ENCODE data around the gene ZSCAN31.
"Not testable (repeated sequence)": the region's sequence is repeated elsewhere in the genome, so short reads cannot be mapped to it uniquely, and the experiment has no call there.

ZSCAN31 gene

GRCh38 chr6:28359562-28359961 is 23.6 kb upstream of the ZSCAN31 start:
- not testable (repeated sequence) for H3K27ac Mint-ChIP-seq
- peaks cover 31% of the 10 kb centered on the region for H3K4me1 Mint-ChIP-seq (ENCODE audit: low read depth)

GRCh38 chr6:28357036-28357435 is 21.1 kb upstream of the ZSCAN31 start:
- no peaks in the 10 kb centered on the region for H3K9me3 Mint-ChIP-seq
- peaks cover 53% of the 10 kb centered on the region for H3K4me1 Mint-ChIP-seq (ENCODE audit: low read depth)
- intact Hi-C loops (cut with micrococcal nuclease): loop anchor here (2.0 to 10.0 kb wide), 2 partner anchors 276 to 452 kb away; partner anchors contain the start of gene ZNF165
- peak overlapping the region; percentile 9 for H3K27ac Mint-ChIP-seq
- H3K27me3 Mint-ChIP-seq: no peaks in the 10 kb centered on the region
- peaks cover 29% of the 10 kb centered on the region for H3K36me3 Mint-ChIP-seq (ENCODE audit: low read depth)
- no peak overlapping the region for H3K4me3 Mint-ChIP-seq

More at GRCh38 chr6:28359562-28359961, 23.6 kb upstream of the ZSCAN31 start:
- intact Hi-C loops (cut with micrococcal nuclease): loop anchor here (10.0 kb wide), 1 partner anchor 455 kb away; no protein-coding TSS in a partner anchor
- peaks cover 45% of the 10 kb centered on the region for H3K36me3 Mint-ChIP-seq (ENCODE audit: low read depth)
- not testable (repeated sequence) for H3K4me3 Mint-ChIP-seq, H3K9me3 Mint-ChIP-seq, H3K27me3 Mint-ChIP-seq

DNA sequence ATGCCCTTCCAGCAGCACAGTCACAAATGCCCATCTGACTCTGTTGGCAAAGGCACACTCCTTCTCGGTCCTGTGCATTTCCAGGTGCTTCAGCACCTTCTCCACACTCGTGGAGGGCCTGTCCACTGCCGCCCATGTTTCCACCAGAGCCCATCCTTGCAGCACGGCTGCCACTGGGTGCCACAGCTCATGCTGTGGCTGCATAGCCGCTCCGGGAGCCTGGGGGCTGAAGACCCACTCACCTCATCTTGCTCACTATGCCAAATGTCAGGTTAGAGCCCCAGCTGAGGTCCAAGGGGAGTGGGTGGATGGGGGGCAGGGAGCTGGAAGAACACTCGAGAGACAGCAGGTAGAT is 20.7 kb upstream of the ZSCAN31 start:
- no peaks in the 10 kb centered on the region for H3K9me3 Mint-ChIP-seq
- H3K4me1 Mint-ChIP-seq (ENCODE audit: low read depth): peaks cover 55% of the 10 kb centered on the region
- H3K36me3 Mint-ChIP-seq (ENCODE audit: low read depth): peaks cover 25% of the 10 kb centered on the region
- H3K27me3 Mint-ChIP-seq: no peaks in the 10 kb centered on the region
- H3K4me3 Mint-ChIP-seq: no peak overlapping the region
- H3K27ac Mint-ChIP-seq: peak overlapping the region; percentile 87
- intact Hi-C loops (cut with micrococcal nuclease): loop anchor here (1.0 to 10.0 kb wide), 3 partner anchors 222 to 452 kb away; partner anchors contain the start of gene ZNF165

DNA sequence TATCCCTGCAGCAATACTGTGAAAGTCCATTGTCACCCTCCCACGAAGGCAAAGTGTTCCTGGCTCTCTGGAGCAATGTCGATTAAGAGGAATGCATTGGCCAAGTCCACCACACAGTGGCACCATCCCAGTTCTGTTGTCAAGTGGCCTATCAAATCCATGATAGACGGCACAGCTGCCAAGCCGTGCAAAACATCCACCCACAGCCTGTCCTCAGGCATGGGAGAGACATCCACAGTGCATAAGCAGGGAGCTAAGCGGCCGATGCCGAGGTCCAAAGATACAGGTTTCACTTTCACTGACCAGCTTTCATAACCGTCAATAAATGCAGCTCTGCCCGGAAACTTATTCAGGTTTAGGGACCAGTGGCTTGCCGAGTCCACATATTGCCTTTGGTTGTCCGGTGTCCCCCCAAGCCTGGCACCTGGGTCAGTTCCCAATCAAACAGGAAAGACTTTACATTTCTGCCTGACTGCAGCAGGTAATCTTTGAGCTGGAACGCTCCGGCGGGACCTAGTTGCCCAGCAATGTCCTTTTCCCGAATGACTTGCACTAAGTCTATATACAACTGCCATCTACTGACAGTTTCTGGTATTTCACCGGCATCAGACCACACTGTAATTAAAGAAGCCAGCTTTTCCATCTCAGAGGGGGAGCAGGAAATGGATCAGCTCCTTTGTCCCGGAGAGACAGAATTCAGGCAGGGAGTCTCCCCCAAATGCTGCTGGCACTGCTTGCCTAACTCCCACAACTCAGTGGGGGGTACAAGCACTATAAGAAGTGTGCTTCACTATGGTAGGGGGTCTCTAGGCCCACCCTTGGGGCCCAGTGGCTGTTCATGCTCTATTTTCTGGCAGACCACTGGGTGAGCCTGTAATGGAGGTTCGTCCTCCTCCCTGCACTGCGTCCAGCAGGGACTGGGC is 20.1 kb upstream of the ZSCAN31 start:
- H3K4me3 Mint-ChIP-seq: peak overlapping the region; percentile 82
- H3K9me3 Mint-ChIP-seq: no peaks in the 10 kb centered on the region
- no peaks in the 10 kb centered on the region for H3K27me3 Mint-ChIP-seq
- intact Hi-C loops (cut with micrococcal nuclease): loop anchor here (1.0 to 10.0 kb wide), 3 partner anchors 222 to 451 kb away; partner anchors contain the start of gene ZNF165
- H3K27ac Mint-ChIP-seq: peak overlapping the region; percentile 87
- H3K36me3 Mint-ChIP-seq (ENCODE audit: low read depth): peaks cover 19% of the 10 kb centered on the region
- peaks cover 62% of the 10 kb centered on the region for H3K4me1 Mint-ChIP-seq (ENCODE audit: low read depth)

DNA sequence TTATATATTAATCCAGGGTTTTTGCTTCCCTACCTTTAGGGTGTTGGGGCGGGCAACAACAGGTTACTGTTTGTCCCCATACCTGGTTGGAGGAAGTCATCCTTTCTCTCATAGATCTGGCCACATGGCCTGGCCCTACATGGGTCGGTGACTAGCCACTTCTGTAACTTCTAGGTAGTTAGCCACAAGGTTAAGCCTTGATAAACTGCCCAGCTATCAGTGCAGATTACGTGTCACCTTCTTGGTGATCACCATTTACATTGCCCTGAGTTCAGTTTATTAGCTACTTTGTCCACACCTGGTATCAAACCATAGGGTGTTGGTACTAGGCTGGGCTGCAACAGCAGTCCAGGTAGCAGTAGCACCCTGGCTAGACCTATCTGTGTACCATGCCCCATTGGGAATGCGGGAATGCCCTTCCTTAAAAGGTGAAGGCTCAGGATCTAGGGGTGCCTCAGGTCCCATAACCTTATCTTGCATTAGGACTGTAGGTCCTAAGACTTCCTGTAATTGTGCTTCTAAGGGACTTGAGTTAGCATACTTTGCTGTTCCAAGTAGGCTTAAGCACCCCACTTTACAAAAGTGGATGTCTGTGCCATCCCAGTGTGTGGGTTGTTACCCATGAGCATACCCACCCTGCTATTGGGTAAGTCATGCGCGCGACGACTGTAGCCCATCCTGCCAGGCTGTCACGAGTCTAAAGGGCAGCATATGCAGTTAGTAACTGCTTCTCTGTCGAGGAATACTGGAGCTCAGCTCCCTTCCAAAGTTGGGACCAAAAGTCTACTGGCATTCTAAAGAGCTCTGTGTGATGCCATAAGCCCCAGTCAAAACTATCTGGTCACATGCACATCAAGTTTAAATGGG is 19.0 kb upstream of the ZSCAN31 start:
- no peaks in the 10 kb centered on the region for H3K27me3 Mint-ChIP-seq
- peak overlapping the region; percentile 87 for H3K27ac Mint-ChIP-seq
- peak overlapping the region; percentile 82 for H3K4me3 Mint-ChIP-seq
- intact Hi-C loops (cut with micrococcal nuclease): loop anchor here (5.0 to 10.0 kb wide), 2 partner anchors 103 to 450 kb away; partner anchors contain the start of gene ZKSCAN4
- H3K4me1 Mint-ChIP-seq (ENCODE audit: low read depth): peaks cover 69% of the 10 kb centered on the region
- H3K36me3 Mint-ChIP-seq (ENCODE audit: low read depth): peaks cover 17% of the 10 kb centered on the region
- H3K9me3 Mint-ChIP-seq: no peaks in the 10 kb centered on the region

- H3K36me3 Mint-ChIP-seq (ENCODE audit: low read depth): peaks cover 15% of the 10 kb centered on the region
These were observed 18.2 kb upstream of the ZSCAN31 start for GRCh38 chr6:28353981-28354676.

GRCh38 chr6:28353356-28353755 is 17.4 kb upstream of the ZSCAN31 start:
- intact Hi-C loops (cut with micrococcal nuclease): loop anchor here (5.0 to 10.0 kb wide), 2 partner anchors 101 to 449 kb away; partner anchors contain the start of gene ZKSCAN4
- no peak overlapping the region for H3K4me3 Mint-ChIP-seq
- H3K36me3 Mint-ChIP-seq (ENCODE audit: low read depth): peaks cover 15% of the 10 kb centered on the region
- H3K27ac Mint-ChIP-seq: no peak overlapping the region
- peaks cover 75% of the 10 kb centered on the region for H3K4me1 Mint-ChIP-seq (ENCODE audit: low read depth)
- H3K9me3 Mint-ChIP-seq: no peaks in the 10 kb centered on the region
- H3K27me3 Mint-ChIP-seq: no peaks in the 10 kb centered on the region

More at GRCh38 chr6:28353981-28354676, 18.2 kb upstream of the ZSCAN31 start:
- Mint-ChIP-seq H3K4me1 (ENCODE audit: low read depth) (peaks cover 75% of the 10 kb centered on the region), H3K27ac (no peak overlapping the region), H3K9me3 (no peaks in the 10 kb centered on the region), H3K4me3 (no peak overlapping the region), H3K27me3 (no peaks in the 10 kb centered on the region)
- intact Hi-C loops (cut with micrococcal nuclease): loop anchor here (5.0 to 10.0 kb wide), 2 partner anchors 102 to 449 kb away; partner anchors contain the start of gene ZKSCAN4

GRCh38 chr6:28351493-28351925 is 15.6 kb upstream of the ZSCAN31 start:
- Mint-ChIP-seq H3K4me1 (ENCODE audit: low read depth) (peaks cover 63% of the 10 kb centered on the region), H3K27me3 (peaks cover 3% of the 10 kb centered on the region), H3K4me3 (peak overlapping the region; percentile 100), H3K36me3 (ENCODE audit: low read depth) (peaks cover 15% of the 10 kb centered on the region), H3K9me3 (no peaks in the 10 kb centered on the region), H3K27ac (peak overlapping the region; percentile 61)
- intact Hi-C loops (cut with micrococcal nuclease): loop anchor here (2.0 to 10.0 kb wide), 3 partner anchors 17 to 447 kb away; partner anchors contain the start of gene ZKSCAN4

DNA sequence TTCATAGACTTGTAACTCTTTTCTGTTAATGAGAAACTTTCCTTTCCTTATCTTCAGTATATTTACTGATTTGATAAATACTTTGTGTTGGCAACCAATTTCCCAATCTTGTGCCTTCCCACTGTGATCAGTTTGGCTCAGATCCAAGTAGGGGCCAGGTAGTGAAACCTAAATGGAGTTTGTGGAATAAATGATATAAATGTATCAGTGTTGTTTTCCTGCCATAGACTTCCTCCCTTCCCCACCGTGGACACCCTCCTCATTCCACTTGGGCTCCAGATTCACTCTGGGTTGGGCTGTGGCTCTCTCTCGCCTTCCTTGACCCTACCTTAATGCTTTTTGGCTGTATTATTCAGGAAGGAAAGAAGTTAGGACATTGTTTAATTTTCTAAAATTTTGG is 15.1 kb upstream of the ZSCAN31 start:
- intact Hi-C loops (cut with micrococcal nuclease): loop anchor here (2.0 to 10.0 kb wide), 3 partner anchors 16 to 446 kb away; partner anchors contain the start of gene ZKSCAN4
- Mint-ChIP-seq H3K27me3 (peaks cover 3% of the 10 kb centered on the region), H3K4me3 (peak overlapping the region; percentile 100), H3K36me3 (ENCODE audit: low read depth) (peaks cover 15% of the 10 kb centered on the region), H3K9me3 (no peaks in the 10 kb centered on the region), H3K27ac (peak overlapping the region; percentile 61), H3K4me1 (ENCODE audit: low read depth) (peaks cover 59% of the 10 kb centered on the region)

DNA sequence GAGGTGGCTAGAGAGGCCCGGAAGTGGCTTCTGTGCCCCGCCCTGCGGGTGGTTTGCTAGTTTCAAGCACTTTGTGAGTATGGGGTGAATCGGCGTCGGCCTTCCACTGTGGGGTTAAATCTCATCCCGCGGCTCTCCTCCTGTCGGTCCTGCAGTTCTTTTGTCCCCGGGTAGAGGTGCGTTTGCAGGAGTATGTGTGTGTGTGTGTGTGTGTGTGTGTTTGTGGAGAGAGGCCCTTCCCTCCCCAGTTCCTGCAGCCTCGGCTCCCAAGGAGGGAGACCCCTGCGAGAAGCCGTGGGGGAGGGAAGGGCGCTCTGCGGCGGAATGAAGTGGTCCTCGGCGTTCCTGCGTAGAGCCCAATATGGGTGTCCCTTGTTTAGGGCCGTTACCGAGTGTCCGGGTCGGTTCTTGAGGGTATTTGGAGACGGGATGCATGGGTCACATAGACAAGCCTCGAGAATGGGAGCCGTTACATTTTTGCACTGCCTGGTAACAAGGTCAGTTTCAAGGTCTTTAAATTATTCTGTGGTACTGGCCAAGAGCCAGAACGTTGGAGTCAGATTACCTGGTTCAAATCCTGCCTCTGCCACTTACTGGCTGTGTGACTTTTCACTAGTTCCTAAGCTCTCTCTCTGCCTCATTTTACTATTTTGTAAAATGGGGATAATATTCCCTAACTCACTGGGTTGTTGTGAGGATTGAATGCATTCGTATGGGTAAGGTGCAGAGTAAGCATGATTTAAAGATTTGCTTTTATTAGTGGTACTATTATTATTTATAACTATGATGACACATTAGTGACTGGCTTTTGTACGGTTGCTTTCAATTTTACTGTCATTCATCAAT is 14.2 kb upstream of the ZSCAN31 start, which contains the start of gene ZKSCAN3:
ZKSCAN3 (plus strand) TSS at position 56 of the 846 bp plus-strand sequence. CDS start 9,640 bp downstream, outside the sequence.
- H3K27me3 Mint-ChIP-seq: peaks cover 3% of the 10 kb centered on the region
- no peaks in the 10 kb centered on the region for H3K9me3 Mint-ChIP-seq
- peaks cover 49% of the 10 kb centered on the region for H3K4me1 Mint-ChIP-seq (ENCODE audit: low read depth)
- peak within 1 kb of the TSS; percentile 100 for H3K27ac Mint-ChIP-seq
- intact Hi-C loops (cut with micrococcal nuclease): loop anchor here (2.0 to 10.0 kb wide), 4 partner anchors 15 to 445 kb away; partner anchors contain the start of genes PGBD1 and ZKSCAN4
- H3K36me3 Mint-ChIP-seq (ENCODE audit: low read depth): peaks cover 15% of the 10 kb centered on the region
- H3K4me3 Mint-ChIP-seq: peak within 1 kb of the TSS; percentile 100

GRCh38 chr6:28349344-28349891 is 13.5 kb upstream of the ZSCAN31 start:
- peak overlapping the region; percentile 100 for H3K4me3 Mint-ChIP-seq

DNA sequence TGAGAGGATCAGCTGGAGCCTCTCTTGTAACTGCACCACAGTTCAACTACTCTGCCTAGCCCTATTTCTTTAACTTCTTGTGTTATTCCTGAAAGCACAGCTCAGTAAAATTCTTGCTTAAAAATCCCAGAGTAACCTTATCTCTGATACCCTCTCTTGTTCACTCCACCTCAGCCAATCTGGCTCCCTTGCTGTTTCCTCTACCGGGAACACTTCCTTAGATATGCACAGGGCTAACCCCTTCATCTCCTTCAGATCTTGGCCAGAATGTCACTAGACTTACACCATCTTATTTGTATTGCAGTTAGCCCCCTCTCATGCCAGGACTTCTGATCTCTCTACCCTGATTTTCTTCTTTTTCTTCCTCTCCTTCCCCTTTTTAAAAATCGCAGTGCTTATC is 11.2 kb upstream of the ZSCAN31 start:
- Mint-ChIP-seq H3K27ac (no peak overlapping the region), H3K4me1 (ENCODE audit: low read depth) (peaks cover 23% of the 10 kb centered on the region), H3K9me3 (no peaks in the 10 kb centered on the region), H3K27me3 (peaks cover 3% of the 10 kb centered on the region), H3K36me3 (ENCODE audit: low read depth) (peaks cover 10% of the 10 kb centered on the region), H3K4me3 (no peak overlapping the region)
- intact Hi-C loops (cut with micrococcal nuclease): loop anchor here (5.0 kb wide), 1 partner anchor 65 kb away; the partner anchor contains the start of gene PGBD1

More at GRCh38 chr6:28349344-28349891, 13.5 kb upstream of the ZSCAN31 start:
- Mint-ChIP-seq H3K36me3 (ENCODE audit: low read depth) (peaks cover 15% of the 10 kb centered on the region), H3K27ac (peak overlapping the region; percentile 100), H3K27me3 (peaks cover 3% of the 10 kb centered on the region), H3K4me1 (ENCODE audit: low read depth) (peaks cover 44% of the 10 kb centered on the region), H3K9me3 (no peaks in the 10 kb centered on the region)
- intact Hi-C loops (cut with micrococcal nuclease): loop anchor here (5.0 kb wide), 1 partner anchor 67 kb away; the partner anchor contains the start of gene PGBD1
